Measurements from ENCODE around the gene LPAR6.

LPAR6 gene

GRCh38 chr13:48414501-48414900 is 1.6 kb upstream of the LPAR6 start:
- DNase-seq, result no peak

DNA sequence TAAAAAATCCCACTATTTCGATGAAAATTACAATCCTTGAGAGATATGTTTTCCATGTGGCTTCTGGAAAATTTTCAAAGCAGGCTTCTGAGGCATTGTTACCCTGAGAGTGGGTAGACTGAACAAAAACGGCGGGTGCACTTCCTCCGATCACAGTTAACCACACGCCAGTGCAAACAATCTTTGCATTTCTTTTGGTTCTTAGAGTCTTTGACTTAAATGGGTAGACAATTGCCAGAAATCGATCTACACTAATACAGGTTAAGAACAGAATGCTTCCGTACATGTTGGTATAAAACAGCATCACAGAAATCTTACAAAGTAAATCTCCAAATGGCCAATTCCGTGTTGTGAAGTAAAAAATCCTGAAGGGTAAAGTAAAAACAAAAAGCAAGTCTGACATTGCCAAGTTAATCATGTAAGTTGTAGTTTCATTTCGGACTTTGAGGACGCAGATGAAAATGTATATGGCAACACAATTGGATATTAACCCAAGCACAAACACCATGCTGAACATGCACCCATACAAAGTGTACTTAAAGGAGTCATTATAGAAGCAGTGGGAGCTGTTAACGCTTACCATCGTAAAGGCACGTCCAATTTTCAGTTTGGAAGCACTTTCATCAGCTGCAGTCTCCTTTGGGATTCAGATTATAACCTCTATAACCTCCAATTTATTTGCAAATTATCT is 927 bp downstream of the LPAR6 start:
- no peak for DNase-seq

GRCh38 chr13:48411147-48411794 is 1.6 kb downstream of the LPAR6 start:
- DNase-seq, result no peak

DNA sequence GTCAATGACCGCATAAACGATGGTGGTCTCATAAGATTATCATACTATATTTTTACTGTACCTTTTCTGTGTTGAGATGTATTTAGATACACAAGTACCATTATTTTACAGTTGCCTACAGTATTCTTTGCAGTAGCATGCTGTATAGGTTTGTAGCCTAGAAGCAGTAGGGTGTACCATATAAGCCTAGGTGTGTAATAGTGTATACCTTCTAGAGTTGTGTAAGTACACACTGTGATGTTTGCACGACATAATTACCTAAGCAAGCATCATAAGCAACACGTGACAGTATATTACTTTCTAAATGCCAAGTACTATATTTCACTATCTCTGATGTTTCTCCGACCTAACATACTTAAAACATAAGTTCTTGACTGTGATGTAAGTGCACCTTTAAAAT is 2.7 kb downstream of the LPAR6 start:
- DNase-seq, result no peak

GRCh38 chr13:48405875-48406274 is 7.0 kb downstream of the LPAR6 start:
- DNase-seq, result no peak

DNA sequence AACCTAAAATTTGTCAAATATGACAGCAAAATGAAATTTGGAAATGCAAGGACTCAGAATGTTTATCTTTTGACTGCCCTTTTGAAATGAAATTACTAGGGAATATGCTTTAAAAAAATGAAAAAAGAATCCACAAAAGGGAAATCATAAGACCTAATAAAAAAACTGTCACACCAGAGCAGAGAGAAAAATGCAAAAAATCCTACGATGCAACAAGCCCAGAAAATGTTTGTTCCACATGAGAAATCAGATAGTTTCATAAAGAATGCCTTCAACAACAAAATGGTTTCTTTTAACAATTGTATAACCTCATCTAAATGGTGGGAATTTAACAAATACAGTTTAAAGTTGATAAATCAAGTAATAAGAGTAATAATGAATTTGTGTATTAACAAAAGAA is 8.0 kb downstream of the LPAR6 start:
- no peak for DNase-seq

- no peak for DNase-seq
Observed at GRCh38 chr13:48403913-48404312, 9.0 kb downstream of the LPAR6 start.

GRCh38 chr13:48403151-48403631 is 9.7 kb downstream of the LPAR6 start:
- DNase-seq, result peak; percentile 55

GRCh38 chr13:48402325-48402932 is 10.5 kb downstream of the LPAR6 start:
- no peak for DNase-seq

- peak; percentile 61 for DNase-seq
Observed at GRCh38 chr13:48401480-48401879, 11.4 kb downstream of the LPAR6 start.

GRCh38 chr13:48400850-48401291 is 12.0 kb downstream of the LPAR6 start:
- DNase-seq, result peak; percentile 47

DNA sequence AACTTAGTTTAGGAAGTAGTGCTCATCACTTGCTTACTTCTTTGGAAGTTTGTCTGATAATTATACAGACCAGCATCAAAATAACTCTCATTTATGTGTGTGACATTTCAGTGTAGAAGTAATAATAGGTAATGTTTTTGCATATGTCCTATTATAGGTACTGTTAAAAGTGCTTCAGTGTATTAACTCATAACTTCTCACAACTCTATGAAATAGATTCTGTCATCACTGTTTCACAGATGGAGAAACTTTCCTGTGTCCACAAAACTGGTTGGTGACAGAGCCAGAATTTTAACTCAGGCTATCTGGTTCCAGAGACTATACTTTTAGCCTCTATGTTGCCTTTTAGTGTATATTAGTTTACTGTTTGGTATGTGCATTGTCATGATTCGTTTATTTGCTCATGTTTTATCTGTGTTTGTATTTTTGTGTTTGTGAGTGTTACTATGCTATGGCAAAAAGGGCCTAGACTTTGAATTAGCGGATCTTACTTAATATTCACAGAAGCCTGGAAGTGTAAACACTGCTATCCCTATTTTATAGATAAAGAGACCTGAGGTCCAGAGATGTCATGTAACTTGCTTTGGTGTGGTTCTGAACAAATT is 12.7 kb downstream of the LPAR6 start:
- DNase-seq, result no peak

DNA sequence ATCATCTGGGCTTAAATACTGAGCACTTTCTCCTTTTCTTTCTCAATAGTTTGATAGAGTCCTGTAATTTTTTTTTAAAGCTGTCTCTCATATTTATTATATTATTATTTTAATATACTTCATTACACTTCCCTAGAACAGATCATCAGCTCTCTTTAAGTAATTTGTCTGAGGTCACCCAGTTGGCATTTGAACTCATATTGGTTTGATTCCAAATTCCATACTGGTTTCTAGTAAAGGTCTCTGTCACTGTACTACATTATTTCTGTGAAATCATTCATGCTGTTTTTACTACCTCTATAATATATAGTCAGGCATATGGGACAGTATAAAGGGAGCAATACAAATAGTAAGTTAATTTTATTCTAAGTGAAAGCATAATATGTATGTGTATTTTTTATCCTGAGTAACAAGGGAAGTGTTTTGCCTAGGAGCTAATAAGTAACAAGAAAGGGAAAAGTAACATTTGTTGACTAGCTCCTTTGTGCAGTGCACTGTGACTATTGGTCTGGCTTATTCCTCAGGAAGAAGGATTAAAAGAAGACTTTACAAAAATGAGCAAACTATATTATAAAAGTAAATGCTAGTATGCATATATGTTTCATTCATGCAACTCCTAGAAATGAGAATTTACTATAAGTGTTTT is 14.3 kb downstream of the LPAR6 start:
- DNase-seq, result no peak

- no peak for DNase-seq
Observed at GRCh38 chr13:48397744-48398143, 15.2 kb downstream of the LPAR6 start.

- no peak for DNase-seq
Observed at GRCh38 chr13:48393698-48394085, 19.2 kb downstream of the LPAR6 start.

- no peak for DNase-seq
Observed at GRCh38 chr13:48393030-48393697, 19.7 kb downstream of the LPAR6 start.

DNA sequence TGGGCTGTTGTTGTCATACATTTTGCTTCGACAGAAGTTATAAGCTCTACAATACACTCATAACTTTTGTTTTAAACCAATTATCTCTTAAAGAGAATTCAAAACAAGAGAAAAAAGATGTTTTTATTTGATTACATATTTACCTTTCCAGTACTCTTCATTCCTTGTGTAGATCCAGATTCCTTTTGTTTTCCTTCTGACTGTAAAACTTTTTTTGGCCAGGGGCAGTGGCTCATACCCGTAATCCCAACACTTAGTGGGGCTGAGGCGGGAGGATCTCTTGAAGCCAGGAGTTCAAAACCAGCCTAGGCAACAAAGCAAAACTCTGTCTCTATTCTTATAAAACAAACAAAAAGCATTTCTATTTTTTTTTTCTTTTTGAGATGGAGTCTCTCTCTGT is 21.7 kb downstream of the LPAR6 start:
- DNase-seq, result no peak

DNA sequence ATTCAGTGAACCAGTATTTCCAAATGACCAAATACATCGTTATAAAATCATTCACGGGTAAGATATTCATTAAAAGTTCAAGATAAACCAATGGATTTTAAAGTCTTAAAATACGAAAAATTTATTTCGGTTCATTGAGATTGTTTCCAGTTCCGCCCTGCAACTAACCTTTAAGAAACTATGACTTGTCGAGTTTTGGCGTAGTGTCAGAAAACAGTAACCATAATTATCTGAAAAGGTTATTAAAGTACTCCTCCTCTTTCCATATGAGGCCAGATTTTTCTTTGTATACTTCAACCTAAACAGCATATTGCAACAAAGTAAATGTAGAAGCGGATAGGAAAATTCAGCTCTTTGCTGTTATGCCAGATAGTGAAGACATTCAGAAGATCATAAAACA is 26.1 kb downstream of the LPAR6 start:
- no peak for DNase-seq

- DNase-seq, result no peak
Observed at GRCh38 chr13:48383384-48383783, 29.5 kb downstream of the LPAR6 start.

DNA sequence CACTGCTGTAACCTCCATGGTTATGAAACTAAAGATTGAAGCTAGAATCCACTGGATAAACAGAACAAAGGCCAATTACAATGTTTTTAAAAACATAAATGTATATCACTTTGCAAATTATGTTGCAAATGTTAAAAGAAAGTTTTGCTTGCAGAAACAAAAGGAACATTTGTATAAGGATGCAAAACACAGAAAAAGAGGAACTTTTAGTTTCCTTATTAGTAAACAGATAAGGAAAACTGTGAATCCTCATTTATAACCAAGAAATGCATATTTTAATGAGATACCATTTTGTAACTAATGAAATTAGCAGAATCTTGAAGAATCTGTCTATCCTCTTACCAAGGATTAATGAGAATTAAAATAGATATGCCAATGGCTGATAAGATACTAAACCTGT is 32.3 kb downstream of the LPAR6 start:
- DNase-seq, result peak; percentile 59

GRCh38 chr13:48377857-48378256 is 35.1 kb downstream of the LPAR6 start:
- DNase-seq, result no peak

GRCh38 chr13:48370815-48371214 is 42.1 kb downstream of the LPAR6 start:
- DNase-seq, result no peak

- no peak for DNase-seq
Observed at GRCh38 chr13:48369988-48370387, 42.9 kb downstream of the LPAR6 start.
